ENCODE results near the gene CD59. TPM values are rescaled to one million over a fixed set of nuclear protein-coding genes. Genes with fewer than 3 reads are reported as not detected.

The CD59 gene
- total and polyA plus RNA-seq, 3 experiments from 2014 or later, result 25.2 to 40.4 (median 28.0) TPM

DNA sequence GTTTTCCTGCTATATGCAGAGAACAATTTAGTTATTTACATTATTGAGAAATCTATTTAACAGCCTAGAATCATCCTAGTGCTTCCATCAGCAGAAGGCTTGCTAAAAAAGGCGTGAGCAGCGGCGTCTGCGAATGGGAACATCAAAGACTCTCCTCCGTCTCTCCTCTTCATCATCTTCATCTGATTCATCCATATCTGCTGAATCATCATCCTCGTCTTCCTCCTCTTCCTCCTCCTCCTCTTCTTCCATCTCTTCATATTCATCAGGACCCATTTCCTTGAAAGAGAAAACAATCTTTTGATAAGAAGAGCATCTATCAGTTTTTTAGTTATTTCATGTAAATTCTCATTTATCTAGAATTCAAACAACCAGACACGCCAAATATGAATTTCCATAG, 5.6 kb upstream of the CD59 start:
- Histone ChIP-seq H3K27me3 (ENCODE audit: insufficient read depth, low read length, poor library complexity, severe bottlenecking) (no peaks in the 10 kb centered on the region), H3K4me3 (ENCODE audit: low read length) (no peak overlapping the region), H3K36me3 (ENCODE audit: insufficient read depth, low read length) (peaks cover 4% of the 10 kb centered on the region), H3K27ac (ENCODE audit: low read depth, low read length) (no peak overlapping the region), H3K4me1 (ENCODE audit: insufficient read depth, low read length) (no peaks in the 10 kb centered on the region), H3K9me3 (ENCODE audit: low read length) (no peaks in the 10 kb centered on the region)
- peak overlapping the region in 1 of 7 donors; percentile 14 for H3K4me3 Mint-ChIP-seq
- peak overlapping the region in 4 of 8 donors; percentile 8 to 44 (median 16) for H3K27ac Mint-ChIP-seq
- peaks cover 0 to 41% (median 8%) of the 10 kb centered on the region in 3 donors for H3K36me3 Mint-ChIP-seq
- POLR2A ChIA-PET, result interaction anchor here (0.6 kb wide), 1 partner anchor 16 kb away, joined by 5 read pairs; no protein-coding TSS in a partner anchor
- CTCF ChIA-PET, result interaction anchor here (0.7 to 3.1 kb wide), 13 partner anchors 8 to 379 kb away, joined by 3 to 18 read pairs (median 5); partner anchors contain the start of gene C11orf91
- no peak for DNase-seq
- H3K4me1 Mint-ChIP-seq, result peaks cover 0 to 7% (median 2%) of the 10 kb centered on the region in 3 donors
- H3K27me3 Mint-ChIP-seq, result no peaks in the 10 kb centered on the region
- H3K9me3 Mint-ChIP-seq, result no peaks in the 10 kb centered on the region

DNA sequence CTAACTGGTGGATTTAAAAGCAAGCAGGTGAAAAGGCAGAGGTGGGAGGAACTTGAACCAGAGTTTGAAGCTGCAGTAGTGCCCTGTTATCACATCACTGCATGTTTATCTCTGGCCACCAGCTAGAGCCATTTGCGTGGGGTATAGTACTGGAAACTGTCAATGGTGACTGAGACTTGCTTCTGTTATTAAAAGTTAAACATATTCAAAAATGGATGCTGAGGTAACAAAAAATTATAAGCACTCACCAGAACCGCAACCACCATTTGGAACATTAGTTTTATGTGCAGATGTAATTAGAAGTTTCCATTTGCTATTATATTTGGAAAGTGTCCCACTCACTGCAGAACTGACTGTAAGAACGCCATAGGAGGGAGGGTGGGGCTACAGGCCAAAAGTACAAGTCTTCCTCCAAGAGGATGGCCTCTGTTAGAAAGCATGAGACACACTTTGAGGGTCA, 1.2 kb upstream of the CD59 start:
- CTCF ChIA-PET, result interaction anchor here (0.6 to 1.0 kb wide), 2 partner anchors 24 to 365 kb away, joined by 3 read pairs; no protein-coding TSS in a partner anchor

DNA sequence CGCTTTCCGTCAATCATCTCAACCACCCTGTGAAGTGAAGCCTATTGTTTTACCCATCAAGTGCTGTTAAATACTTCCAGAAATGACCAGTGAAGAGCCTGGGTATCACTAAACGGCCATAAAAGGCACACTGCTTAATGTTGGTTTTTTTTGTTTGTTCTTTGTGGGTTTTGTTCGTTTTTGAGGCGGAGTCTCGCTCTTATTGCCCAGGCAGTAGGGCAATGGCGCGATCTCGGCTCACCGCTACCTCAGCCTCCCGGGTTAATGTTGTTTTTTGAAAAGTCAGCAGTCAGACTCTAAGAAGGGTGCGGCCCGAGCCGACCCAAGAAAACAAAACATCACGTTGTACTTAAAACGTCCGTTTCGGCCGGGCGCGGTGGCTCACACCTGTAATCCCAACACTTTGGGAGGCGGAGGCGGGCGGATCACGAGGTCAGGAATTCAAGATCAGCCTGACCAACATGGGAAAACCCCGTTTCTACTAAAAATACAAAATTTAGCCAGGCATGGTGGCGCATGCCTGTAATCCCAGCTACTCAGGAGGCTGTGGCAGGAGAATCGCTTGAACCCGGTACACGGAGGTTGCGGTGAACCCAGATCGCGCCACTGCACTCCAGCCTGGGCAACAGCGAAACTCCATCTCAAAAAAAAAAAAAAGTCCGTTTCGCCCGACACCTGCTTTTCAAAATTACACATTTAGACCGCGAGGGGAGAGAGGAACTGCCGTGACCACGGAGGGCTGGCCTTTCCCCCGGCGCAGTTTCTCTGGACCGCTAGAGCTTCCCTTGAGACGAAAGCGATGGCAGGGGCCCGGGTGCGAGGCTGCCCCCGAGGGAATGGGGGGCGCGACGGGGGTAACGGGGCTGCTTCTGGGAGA, 714 bp downstream of the CD59 start:
- Mint-ChIP-seq H3K4me3 (peak overlapping the region; percentile 89 to 94 (median 93)), H3K36me3 (peaks cover 0 to 1% (median 0%) of the 10 kb centered on the region in 3 donors), H3K27me3 (no peaks in the 10 kb centered on the region), H3K9me3 (no peaks in the 10 kb centered on the region), H3K4me1 (peaks cover 23 to 41% (median 38%) of the 10 kb centered on the region in 3 donors), H3K27ac (peak overlapping the region; percentile 5 to 92 (median 85))
- peak overlapping the region; percentile 71 for H3K27ac ChIP-seq (ENCODE audit: low read depth, low read length)
- no peaks in the 10 kb centered on the region for H3K27me3 ChIP-seq (ENCODE audit: insufficient read depth, low read length, poor library complexity, severe bottlenecking)
- POLR2A ChIA-PET, result interaction anchor here (0.7 to 1.4 kb wide), 4 partner anchors 35 to 846 kb away, joined by 4 to 6 read pairs (median 4); partner anchors contain the start of gene C11orf91
- DNase-seq, result peak; percentile 17 to 59 (median 38)
- no peaks in the 10 kb centered on the region for H3K9me3 ChIP-seq (ENCODE audit: low read length)
- H3K36me3 ChIP-seq (ENCODE audit: insufficient read depth, low read length), result no peaks in the 10 kb centered on the region
- peak overlapping the region; percentile 77 for H3K4me3 ChIP-seq (ENCODE audit: low read length)
- CTCF ChIA-PET, result interaction anchor here (1.0 to 1.6 kb wide), 3 partner anchors 20 to 38 kb away, joined by 4 to 6 read pairs (median 5); no protein-coding TSS in a partner anchor
- H3K4me1 ChIP-seq (ENCODE audit: insufficient read depth, low read length), result peaks cover 14% of the 10 kb centered on the region

More for the DNA sequence above, 1.2 kb upstream of the CD59 start:
- Mint-ChIP-seq H3K36me3 (peaks cover 0 to 5% (median 0%) of the 10 kb centered on the region in 3 donors), H3K27ac (peak overlapping the region in 6 of 8 donors; percentile 56 to 85 (median 75)), H3K4me3 (peak overlapping the region in 5 of 7 donors; percentile 89 to 94 (median 93)), H3K9me3 (no peaks in the 10 kb centered on the region), H3K27me3 (no peaks in the 10 kb centered on the region), H3K4me1 (peaks cover 19 to 34% (median 27%) of the 10 kb centered on the region in 3 donors)
- Histone ChIP-seq H3K4me1 (ENCODE audit: insufficient read depth, low read length) (peaks cover 14% of the 10 kb centered on the region), H3K27ac (ENCODE audit: low read depth, low read length) (peak overlapping the region; percentile 28), H3K9me3 (ENCODE audit: low read length) (no peaks in the 10 kb centered on the region), H3K36me3 (ENCODE audit: insufficient read depth, low read length) (no peaks in the 10 kb centered on the region), H3K27me3 (ENCODE audit: insufficient read depth, low read length, poor library complexity, severe bottlenecking) (no peaks in the 10 kb centered on the region), H3K4me3 (ENCODE audit: low read length) (no peak overlapping the region)
- DNase-seq, result no peak
- POLR2A ChIA-PET, result interaction anchor here (1.3 kb wide), 1 partner anchor 35 kb away, joined by 4 read pairs; no protein-coding TSS in a partner anchor

DNA sequence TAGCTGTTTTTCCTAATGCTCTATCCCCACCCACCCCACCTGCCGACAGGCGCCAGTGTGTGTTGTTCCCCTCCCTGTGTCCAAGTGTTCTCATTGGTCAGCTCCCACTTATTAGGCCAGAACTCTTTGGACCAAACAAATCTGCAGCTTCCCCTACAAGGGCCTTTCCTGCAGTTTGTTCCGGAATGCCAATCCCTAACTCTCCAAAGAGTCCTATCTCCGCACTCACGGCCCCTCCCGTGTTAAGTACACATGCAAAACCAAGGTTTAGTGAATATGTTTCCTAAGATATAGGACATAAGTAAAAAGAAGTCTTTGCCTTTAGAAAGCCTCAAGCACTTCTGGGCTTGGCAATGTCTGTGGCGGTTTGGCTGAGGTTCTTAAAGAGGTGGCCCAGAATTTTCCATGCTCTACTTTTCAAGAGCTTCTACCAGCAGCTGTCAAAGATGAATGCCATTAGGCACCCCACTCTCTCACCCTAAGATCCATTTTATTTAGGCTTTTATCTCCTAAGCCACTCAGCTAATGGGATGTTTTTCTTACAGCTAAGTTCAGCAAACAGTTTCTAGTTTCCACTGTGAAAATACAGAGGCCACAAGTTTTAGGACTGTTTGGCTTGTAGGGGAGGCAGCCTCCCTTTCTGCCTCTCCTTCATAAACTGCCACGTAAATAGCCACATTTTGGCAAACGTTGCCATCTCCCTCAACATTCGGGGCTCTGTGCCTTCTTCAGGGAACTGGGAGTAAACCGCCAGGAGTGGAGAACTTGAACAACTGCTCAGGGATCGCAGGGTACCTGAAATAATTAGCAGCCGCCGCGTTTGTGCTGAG, 1.6 kb downstream of the CD59 start:
- Histone ChIP-seq H3K9me3 (ENCODE audit: low read length) (no peaks in the 10 kb centered on the region), H3K27ac (ENCODE audit: low read depth, low read length) (peak overlapping the region; percentile 71), H3K27me3 (ENCODE audit: insufficient read depth, low read length, poor library complexity, severe bottlenecking) (no peaks in the 10 kb centered on the region), H3K4me3 (ENCODE audit: low read length) (peak overlapping the region; percentile 77), H3K36me3 (ENCODE audit: insufficient read depth, low read length) (no peaks in the 10 kb centered on the region), H3K4me1 (ENCODE audit: insufficient read depth, low read length) (peaks cover 14% of the 10 kb centered on the region)
- H3K27me3 Mint-ChIP-seq, result no peaks in the 10 kb centered on the region
- H3K36me3 Mint-ChIP-seq, result peaks cover 0 to 1% (median 0%) of the 10 kb centered on the region in 3 donors
- peak overlapping the region; percentile 6 to 95 (median 85) for H3K27ac Mint-ChIP-seq
- POLR2A ChIA-PET, result interaction anchor here (1.4 kb wide), 1 partner anchor 34 kb away, joined by 6 read pairs; the partner anchor contains the start of gene C11orf91
- H3K4me1 Mint-ChIP-seq, result peaks cover 23 to 41% (median 38%) of the 10 kb centered on the region in 3 donors
- no peak for DNase-seq
- H3K4me3 Mint-ChIP-seq, result peak overlapping the region; percentile 89 to 94 (median 93)
- CTCF ChIA-PET, result interaction anchor here (1.5 kb wide), 1 partner anchor 8 kb away, joined by 4 read pairs; no protein-coding TSS in a partner anchor
- no peaks in the 10 kb centered on the region for H3K9me3 Mint-ChIP-seq

DNA sequence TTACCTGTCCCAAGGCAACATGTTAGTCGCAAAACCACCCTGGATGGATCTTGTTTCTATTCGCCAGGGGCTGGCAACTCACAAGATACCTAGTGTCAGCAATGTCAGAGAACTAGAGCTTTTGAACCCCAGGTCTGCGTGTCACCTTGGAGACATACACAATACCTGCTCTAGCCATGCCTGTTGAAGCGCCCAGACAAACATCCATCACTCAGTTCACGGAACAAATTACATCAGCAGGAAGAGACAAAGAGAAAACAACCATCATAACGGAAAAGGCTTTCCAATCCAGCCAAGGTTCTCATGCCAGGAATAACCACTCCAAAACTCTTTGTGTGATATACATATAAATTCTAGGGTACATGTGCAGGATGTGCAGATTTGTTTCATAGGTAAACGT, 2.2 kb downstream of the CD59 start:
- H3K36me3 ChIP-seq (ENCODE audit: insufficient read depth, low read length), result no peaks in the 10 kb centered on the region
- peaks cover 14% of the 10 kb centered on the region for H3K4me1 ChIP-seq (ENCODE audit: insufficient read depth, low read length)
- Mint-ChIP-seq H3K4me3 (peak overlapping the region; percentile 50 to 94 (median 69)), H3K27me3 (no peaks in the 10 kb centered on the region), H3K4me1 (peaks cover 25 to 41% (median 41%) of the 10 kb centered on the region in 3 donors), H3K36me3 (peaks cover 0 to 2% (median 0%) of the 10 kb centered on the region in 3 donors), H3K9me3 (no peaks in the 10 kb centered on the region), H3K27ac (no peak overlapping the region)
- no peak for DNase-seq
- CTCF ChIA-PET, result interaction anchor here (1.5 kb wide), 1 partner anchor 8 kb away, joined by 4 read pairs; no protein-coding TSS in a partner anchor
- H3K9me3 ChIP-seq (ENCODE audit: low read length), result no peaks in the 10 kb centered on the region
- no peak overlapping the region for H3K27ac ChIP-seq (ENCODE audit: low read depth, low read length)
- POLR2A ChIA-PET, result no interaction called here
- H3K27me3 ChIP-seq (ENCODE audit: insufficient read depth, low read length, poor library complexity, severe bottlenecking), result no peaks in the 10 kb centered on the region
- H3K4me3 ChIP-seq (ENCODE audit: low read length), result no peak overlapping the region

DNA sequence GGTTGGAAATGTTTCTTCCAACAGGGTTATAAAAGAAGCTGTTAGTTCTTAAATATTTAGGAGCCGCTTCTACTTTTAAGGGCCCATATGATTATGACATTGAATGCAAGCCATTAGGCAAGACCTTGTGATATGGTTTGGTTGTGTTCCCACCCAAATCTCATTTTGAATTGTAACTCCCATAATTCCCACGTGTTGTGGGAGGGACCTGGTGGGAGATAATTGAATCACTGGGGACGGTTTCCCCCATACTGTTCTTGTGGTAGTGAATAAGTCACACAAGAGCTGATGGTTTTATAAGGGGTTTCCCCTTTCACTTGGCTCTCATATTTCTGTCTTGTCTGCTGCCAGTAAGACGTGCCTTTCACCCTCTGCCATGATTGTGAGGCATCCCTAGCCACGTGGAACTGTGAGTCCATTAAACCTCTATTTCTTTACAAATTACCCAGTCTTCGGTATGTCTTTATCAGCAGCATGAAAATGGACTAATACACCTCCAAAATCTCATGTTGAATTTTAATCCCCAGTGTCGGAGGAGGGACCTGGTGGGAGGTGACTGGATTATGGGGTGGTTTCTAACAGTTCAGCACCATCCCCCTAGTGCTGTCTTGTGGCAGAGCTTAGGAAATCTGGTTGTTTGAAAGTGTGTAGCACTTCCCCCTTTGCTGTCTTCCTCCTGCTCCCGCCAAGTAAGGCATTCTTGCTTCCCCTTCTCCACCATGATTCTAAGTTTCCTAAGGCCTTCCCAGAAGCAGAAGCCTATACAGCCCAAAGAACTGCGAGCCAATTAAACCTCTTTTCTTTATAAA, 4.3 kb downstream of the CD59 start:
- H3K36me3 ChIP-seq (ENCODE audit: insufficient read depth, low read length), result no peaks in the 10 kb centered on the region
- H3K27ac ChIP-seq (ENCODE audit: low read depth, low read length), result no peak overlapping the region
- H3K36me3 Mint-ChIP-seq, result peaks cover 0 to 2% (median 0%) of the 10 kb centered on the region in 3 donors
- H3K27ac Mint-ChIP-seq, result no peak overlapping the region
- CTCF ChIA-PET, result interaction anchor here (0.7 to 1.0 kb wide), 2 partner anchors 10 to 615 kb away, joined by 3 read pairs; no protein-coding TSS in a partner anchor
- H3K9me3 Mint-ChIP-seq, result no peaks in the 10 kb centered on the region
- no peaks in the 10 kb centered on the region for H3K9me3 ChIP-seq (ENCODE audit: low read length)
- peaks cover 14% of the 10 kb centered on the region for H3K4me1 ChIP-seq (ENCODE audit: insufficient read depth, low read length)
- no peaks in the 10 kb centered on the region for H3K27me3 Mint-ChIP-seq
- no peak for DNase-seq
- POLR2A ChIA-PET, result no interaction called here
- H3K4me3 ChIP-seq (ENCODE audit: low read length), result no peak overlapping the region
- peaks cover 25 to 43% (median 38%) of the 10 kb centered on the region in 3 donors for H3K4me1 Mint-ChIP-seq
- H3K4me3 Mint-ChIP-seq, result no peak overlapping the region
- H3K27me3 ChIP-seq (ENCODE audit: insufficient read depth, low read length, poor library complexity, severe bottlenecking), result no peaks in the 10 kb centered on the region

DNA sequence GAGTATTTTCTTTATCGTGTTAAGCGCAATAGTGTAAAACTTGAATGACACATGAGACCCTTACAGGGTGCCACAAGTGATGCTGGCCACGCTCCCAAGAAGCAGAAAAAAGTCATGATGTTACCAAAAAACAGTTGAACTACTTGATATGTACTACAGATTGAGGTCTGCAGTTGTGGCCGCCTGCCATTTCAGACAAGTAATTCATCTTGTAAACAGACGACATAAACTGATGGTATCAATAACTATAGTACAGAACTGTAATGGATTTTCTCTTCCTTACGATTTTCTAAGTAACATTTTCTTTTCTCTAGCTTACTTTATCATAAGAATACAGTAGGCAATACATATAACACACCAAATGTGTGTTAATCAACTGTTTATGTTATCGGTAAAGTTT, 5.5 kb downstream of the CD59 start:
- Histone ChIP-seq H3K27me3 (ENCODE audit: insufficient read depth, low read length, poor library complexity, severe bottlenecking) (no peaks in the 10 kb centered on the region), H3K36me3 (ENCODE audit: insufficient read depth, low read length) (no peaks in the 10 kb centered on the region), H3K4me1 (ENCODE audit: insufficient read depth, low read length) (peaks cover 14% of the 10 kb centered on the region), H3K27ac (ENCODE audit: low read depth, low read length) (no peak overlapping the region), H3K4me3 (ENCODE audit: low read length) (no peak overlapping the region), H3K9me3 (ENCODE audit: low read length) (no peaks in the 10 kb centered on the region)
- no peaks in the 10 kb centered on the region for H3K9me3 Mint-ChIP-seq
- H3K27ac Mint-ChIP-seq, result no peak overlapping the region
- H3K36me3 Mint-ChIP-seq, result peaks cover 0 to 2% (median 0%) of the 10 kb centered on the region in 3 donors
- no peak overlapping the region for H3K4me3 Mint-ChIP-seq
- no peak for DNase-seq
- ChIA-PET CTCF (no interaction called here), POLR2A (no interaction called here)
- peaks cover 25 to 50% (median 42%) of the 10 kb centered on the region in 3 donors for H3K4me1 Mint-ChIP-seq
- no peaks in the 10 kb centered on the region for H3K27me3 Mint-ChIP-seq
